Bronchial epithelial cell (primary cell): ENCODE measurements around the gene PLG. TPM values are rescaled to one million over a fixed set of nuclear protein-coding genes. Genes with fewer than 3 reads are reported as not detected.
"Not testable (repeated sequence)": the region's sequence is repeated elsewhere in the genome, so short reads cannot be mapped to it uniquely, and the experiment has no call there.

Source experiments
- DNase-seq: peaks from one replicate; pipeline ENCODE4 v3.0.0-alpha.2; 2010; ENCODE audit warnings: low read depth
- FAIRE-seq: peaks from 2 replicates; lab custom pipeline; 2011; peaks lifted over from hg19 to GRCh38; lab: Jason Lieb, UNC
- H3K27me3 ChIP-seq: 2 replicates; pipeline ENCODE4 v1.5.1; 2011; ENCODE audit warnings: low read length; ENCODE audit not compliant: control insufficient read depth, insufficient read depth
- H3K36me3 ChIP-seq: 2 replicates; pipeline ENCODE4 v1.5.1; 2011; ENCODE audit warnings: low read length; ENCODE audit not compliant: control insufficient read depth, insufficient read depth
- H3K4me3 ChIP-seq: 2 replicates; pipeline ENCODE4 v1.5.1; 2011; ENCODE audit warnings: mild to moderate bottlenecking, low read depth, low read length, control low read depth
- total RNA-seq: library from RNA; depleted of rRNA; stranded (reverse); fragments of >200 nt; gene quantifications from 2 replicates; pipeline ENCODE4 v1.2.1, GENCODE V29; 2014
- TF ChIP-seq, protein P1 (sequence below): IDR thresholded peaks from 2 replicates; pipeline ENCODE4 v1.5.1; 2011; ENCODE audit warnings: mild to moderate bottlenecking, moderate library complexity, low read length, control low read depth, inconsistent platforms; ENCODE audit not compliant: insufficient read depth, severe bottlenecking

Gene PLG
- total RNA-seq, 1 donor from 2014 or later = not detected

DNA sequence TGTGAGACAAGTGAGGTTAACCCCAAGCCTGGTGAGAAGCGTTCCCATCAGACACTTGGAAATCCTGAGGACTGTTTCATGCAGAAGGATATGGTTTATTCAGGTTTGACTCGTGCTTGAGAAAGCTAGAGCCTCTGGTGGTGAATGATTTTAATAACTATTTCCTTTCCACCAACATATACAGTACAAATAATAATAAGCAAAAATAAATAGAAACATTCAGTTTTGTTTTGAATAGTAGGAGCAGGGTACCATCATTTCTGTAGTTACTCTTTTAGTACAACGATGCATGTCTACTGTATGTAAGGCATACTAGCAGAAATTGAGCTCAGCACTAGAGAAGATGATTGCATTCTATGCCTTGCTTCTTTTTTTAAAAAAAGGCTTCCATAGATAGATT is 33.5 kb downstream of the PLG start:
- FAIRE-seq (no peak), DNase-seq (no peak)
- no peaks in the 10 kb centered on the region for H3K36me3 ChIP-seq
- peaks cover 2% of the 10 kb centered on the region for H3K27me3 ChIP-seq
- TF ChIP-seq, protein P1, sequence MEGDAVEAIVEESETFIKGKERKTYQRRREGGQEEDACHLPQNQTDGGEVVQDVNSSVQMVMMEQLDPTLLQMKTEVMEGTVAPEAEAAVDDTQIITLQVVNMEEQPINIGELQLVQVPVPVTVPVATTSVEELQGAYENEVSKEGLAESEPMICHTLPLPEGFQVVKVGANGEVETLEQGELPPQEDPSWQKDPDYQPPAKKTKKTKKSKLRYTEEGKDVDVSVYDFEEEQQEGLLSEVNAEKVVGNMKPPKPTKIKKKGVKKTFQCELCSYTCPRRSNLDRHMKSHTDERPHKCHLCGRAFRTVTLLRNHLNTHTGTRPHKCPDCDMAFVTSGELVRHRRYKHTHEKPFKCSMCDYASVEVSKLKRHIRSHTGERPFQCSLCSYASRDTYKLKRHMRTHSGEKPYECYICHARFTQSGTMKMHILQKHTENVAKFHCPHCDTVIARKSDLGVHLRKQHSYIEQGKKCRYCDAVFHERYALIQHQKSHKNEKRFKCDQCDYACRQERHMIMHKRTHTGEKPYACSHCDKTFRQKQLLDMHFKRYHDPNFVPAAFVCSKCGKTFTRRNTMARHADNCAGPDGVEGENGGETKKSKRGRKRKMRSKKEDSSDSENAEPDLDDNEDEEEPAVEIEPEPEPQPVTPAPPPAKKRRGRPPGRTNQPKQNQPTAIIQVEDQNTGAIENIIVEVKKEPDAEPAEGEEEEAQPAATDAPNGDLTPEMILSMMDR = no peak
- H3K4me3 ChIP-seq = no peak overlapping the region

DNA sequence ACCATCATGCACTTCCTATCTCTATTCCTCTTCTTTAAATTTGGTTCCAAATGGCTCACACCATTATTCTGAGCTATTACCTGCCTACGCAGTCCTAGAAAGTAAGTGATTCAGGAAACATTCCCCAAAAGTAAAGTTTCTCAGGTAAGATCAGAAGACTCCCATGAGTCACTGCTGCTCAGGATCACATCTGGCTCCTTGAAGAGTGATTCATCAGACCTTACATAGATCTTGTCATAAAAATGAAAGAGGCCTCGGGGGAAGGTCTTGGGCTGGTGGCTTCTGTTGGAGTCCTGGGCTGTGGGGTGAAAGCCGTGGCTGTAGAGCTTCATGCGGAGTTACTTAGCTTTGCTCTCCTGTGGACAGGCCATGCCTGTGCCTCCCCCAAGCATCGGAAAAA is 35.9 kb downstream of the PLG start:
- peaks cover 2% of the 10 kb centered on the region for H3K27me3 ChIP-seq
- FAIRE-seq (no peak), DNase-seq (peak; percentile 86)
- TF ChIP-seq, protein P1 = no peak
- no peak overlapping the region for H3K4me3 ChIP-seq
- no peaks in the 10 kb centered on the region for H3K36me3 ChIP-seq

DNA sequence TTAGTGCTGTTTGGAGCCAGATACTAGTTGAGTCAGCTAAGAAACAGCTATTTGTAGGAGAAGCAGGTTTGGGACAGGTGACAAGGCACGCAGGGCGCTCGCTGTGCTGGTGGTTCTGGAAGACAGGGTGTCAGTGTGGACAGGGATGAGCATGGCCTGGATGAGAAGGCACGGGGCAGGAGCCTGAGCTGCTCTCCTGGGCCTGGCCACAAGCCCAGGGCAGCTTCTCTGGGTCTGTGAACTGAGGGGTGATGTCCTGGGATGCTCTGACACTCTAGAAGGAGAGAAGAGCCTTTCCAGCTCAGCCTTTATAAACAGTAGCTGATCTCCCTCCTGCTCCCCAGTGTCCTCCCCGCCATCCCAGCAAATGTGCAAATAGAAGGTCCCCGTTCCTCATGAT is 37.9 kb downstream of the PLG start:
- TF ChIP-seq, protein P1 = no peak
- no peaks in the 10 kb centered on the region for H3K36me3 ChIP-seq
- H3K27me3 ChIP-seq = no peaks in the 10 kb centered on the region
- DNase-seq (no peak), FAIRE-seq (no peak)
- H3K4me3 ChIP-seq = no peak overlapping the region

DNA sequence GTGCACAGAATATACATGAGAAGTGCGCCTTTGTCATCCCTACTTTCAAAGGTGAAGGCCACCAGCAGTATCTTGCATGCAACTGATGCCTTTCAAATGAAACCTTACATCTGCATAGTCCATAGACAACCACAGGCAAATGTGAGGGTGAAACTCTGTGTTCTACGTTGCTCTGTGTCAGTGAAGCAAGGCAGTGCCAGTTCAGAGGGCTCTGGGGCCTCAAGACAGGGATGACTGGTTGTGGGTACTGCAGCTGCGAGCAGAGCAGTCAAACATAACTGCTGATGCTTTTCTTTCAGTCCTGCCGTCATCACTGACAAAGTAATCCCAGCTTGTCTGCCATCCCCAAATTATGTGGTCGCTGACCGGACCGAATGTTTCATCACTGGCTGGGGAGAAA is 39.0 kb downstream of the PLG start:
- not testable (repeated sequence) for H3K27me3 ChIP-seq, H3K36me3 ChIP-seq, H3K4me3 ChIP-seq, FAIRE-seq, DNase-seq

DNA sequence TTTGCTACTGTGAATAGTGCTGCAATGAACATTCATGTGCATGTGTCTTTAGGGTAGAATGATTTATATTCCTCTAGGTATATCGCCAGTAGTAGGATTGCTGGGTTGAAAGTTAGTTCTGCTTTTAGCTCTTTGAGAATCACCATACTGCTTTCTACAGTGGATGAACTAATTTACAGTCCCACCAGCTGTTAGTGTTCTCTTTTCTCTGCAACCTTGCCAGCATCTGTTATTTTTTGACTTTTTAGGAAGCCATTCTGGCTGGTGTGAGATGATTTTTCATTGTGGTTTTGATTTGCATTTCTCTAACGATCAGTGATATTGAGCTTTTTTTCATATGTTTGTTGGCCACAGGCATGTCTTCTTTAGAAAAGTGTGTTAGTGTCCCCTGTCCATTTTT is 40.0 kb downstream of the PLG start:
- DNase-seq (no peak), FAIRE-seq (no peak)
- Histone ChIP-seq H3K27me3 (no peaks in the 10 kb centered on the region), H3K36me3 (no peaks in the 10 kb centered on the region), H3K4me3 (no peak overlapping the region)
- TF ChIP-seq, protein P1 = no peak

DNA sequence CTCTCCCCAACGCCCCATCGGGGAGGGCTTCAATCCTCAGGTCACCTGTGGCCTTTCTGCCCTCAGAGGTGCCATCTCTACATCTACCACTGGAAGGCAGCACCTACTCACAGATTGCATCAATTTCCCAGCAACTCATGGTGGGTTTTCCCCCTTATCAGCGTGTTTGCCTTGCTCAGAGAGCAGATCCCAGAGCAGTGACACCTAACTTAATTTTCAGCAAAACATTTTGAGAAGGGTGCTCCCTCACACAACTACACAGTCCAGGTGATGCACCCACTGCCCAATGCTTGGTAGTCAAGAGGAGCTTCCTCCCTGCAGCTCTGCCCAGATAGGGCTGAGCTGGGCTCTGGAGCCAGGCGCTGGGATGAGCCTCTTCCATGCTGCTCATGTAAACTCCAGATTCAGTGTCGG is 48.2 kb downstream of the PLG start:
- H3K4me3 ChIP-seq = no peak overlapping the region
- DNase-seq = peak; percentile 48
- H3K27me3 ChIP-seq = no peaks in the 10 kb centered on the region
- no peak for FAIRE-seq
- H3K36me3 ChIP-seq = no peaks in the 10 kb centered on the region
- TF ChIP-seq, protein P1 = peak; percentile 91

DNA sequence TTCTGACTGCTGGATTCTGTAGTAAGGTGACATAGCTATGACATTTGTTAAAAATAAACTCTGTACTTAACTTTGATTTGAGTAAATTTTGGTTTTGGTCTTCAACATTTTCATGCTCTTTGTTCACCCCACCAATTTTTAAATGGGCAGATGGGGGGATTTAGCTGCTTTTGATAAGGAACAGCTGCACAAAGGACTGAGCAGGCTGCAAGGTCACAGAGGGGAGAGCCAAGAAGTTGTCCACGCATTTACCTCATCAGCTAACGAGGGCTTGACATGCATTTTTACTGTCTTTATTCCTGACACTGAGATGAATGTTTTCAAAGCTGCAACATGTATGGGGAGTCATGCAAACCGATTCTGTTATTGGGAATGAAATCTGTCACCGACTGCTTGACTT is 51.2 kb downstream of the PLG start:
- not testable (repeated sequence) for FAIRE-seq, H3K27me3 ChIP-seq, DNase-seq, H3K36me3 ChIP-seq, H3K4me3 ChIP-seq
